Endothelial cell of umbilical vein (primary cell): ENCODE measurements around the gene ALDH7A1. TPM values are rescaled to one million over a fixed set of nuclear protein-coding genes. Genes with fewer than 3 reads are reported as not detected.

Experiments used
- BruUV-seq: library from RNA; stranded (reverse); fragments of 400-500 nt; replicated peaks from 2 replicates; lab custom pipeline; 2021; lab: Mats Ljungman, UMichigan
- CTCF ChIA-PET: fragments of 300-600, 350-600 bp; sonication (Branson Sonifier 250); formaldehyde crosslinking; loops from one replicate; lab custom pipeline; 2021; ENCODE audit warnings: antibody characterized with exemption, inconsistent platforms; lab: Charles Lee
- POLR2A ChIA-PET: fragments of 300-600, 350-600 bp; sonication (Branson Sonifier 250); formaldehyde crosslinking; loops from one replicate; lab custom pipeline; 2021; ENCODE audit warnings: antibody characterized with exemption, inconsistent platforms; lab: Charles Lee
- DNase-seq: peaks from one replicate; pipeline ENCODE4 v3.0.0-alpha.2; 2011; ENCODE audit warnings: low read depth, low spot score
- FAIRE-seq: peaks from 2 replicates; lab custom pipeline; 2011; peaks lifted over from hg19 to GRCh38; lab: Jason Lieb, UNC
- H2AFZ ChIP-seq: 2 replicates; pipeline ENCODE4 v1.6.0; 2012; ENCODE audit warnings: low read depth, low read length, control low read depth, inconsistent platforms
- H3K27ac ChIP-seq: 2 replicates; pipeline ENCODE4 v1.5.1; 2011; ENCODE audit warnings: low read depth, mild to moderate bottlenecking, control low read depth, low read length, moderate library complexity; ENCODE audit not compliant: insufficient read depth
- H3K27me3 ChIP-seq, 2 experiments: 2 replicates each; pipeline versions ENCODE4 v1.6.0 to v1.6.1; 2011; ENCODE audit warnings: low read length in 2 of 2, mixed read lengths in 1 of 2; ENCODE audit not compliant: control insufficient read depth in 2 of 2, insufficient read depth in 2 of 2
- H3K36me3 ChIP-seq, 2 experiments: 2 replicates in 1 of 2; 3 replicates in 1 of 2; pipeline ENCODE4 v1.5.1; 2011; ENCODE audit warnings: low read length in 2 of 2, mild to moderate bottlenecking in 1 of 2, moderate library complexity in 1 of 2; ENCODE audit not compliant: control insufficient read depth in 2 of 2, insufficient read depth in 2 of 2; ENCODE audit errors: extremely low read depth in 1 of 2
- H3K4me1 ChIP-seq: 3 replicates; pipeline ENCODE4 v1.5.1; 2011; ENCODE audit warnings: mild to moderate bottlenecking, low read length; ENCODE audit not compliant: control insufficient read depth, insufficient read depth; ENCODE audit errors: extremely low read depth
- H3K4me2 ChIP-seq: 2 replicates; pipeline ENCODE4 v1.6.1; 2011; ENCODE audit warnings: low read length, control low read depth, mixed read lengths; ENCODE audit not compliant: insufficient read depth
- H3K4me3 ChIP-seq, 3 experiments: fragments of 200-600 bp in 1 of 3; sonication (generic), shearing (Covaris generic) in 1 of 3; replicated peaks in 1 of 3; 2 replicates each; pipeline ENCODE4 v1.5.1; 2011 to 2016; ENCODE audit warnings: control low read depth in 3 of 3, low read length in 3 of 3, mild to moderate bottlenecking in 2 of 3, inconsistent platforms in 1 of 3, low read depth in 1 of 3, moderate library complexity in 1 of 3; ENCODE audit not compliant: insufficient read depth in 1 of 3
- H3K79me2 ChIP-seq: 2 replicates; pipeline ENCODE4 v1.6.0; 2012; ENCODE audit warnings: low read length, inconsistent platforms; ENCODE audit not compliant: control insufficient read depth, insufficient read depth
- H3K9ac ChIP-seq: replicated peaks from 2 replicates; pipeline ENCODE3; 2011; ENCODE audit warnings: low read length, control low read depth; ENCODE audit not compliant: insufficient read depth; ENCODE audit errors: extremely low read depth
- H3K9me1 ChIP-seq: replicated peaks from 3 replicates; pipeline ENCODE4 v1.6.0; 2011; ENCODE audit warnings: mild to moderate bottlenecking, low read length; ENCODE audit not compliant: control insufficient read depth, insufficient read depth; ENCODE audit errors: extremely low read depth
- H3K9me3 ChIP-seq: replicated peaks from 2 replicates; pipeline ENCODE4 v1.5.1; 2012; ENCODE audit warnings: low read length, inconsistent platforms; ENCODE audit not compliant: control insufficient read depth, insufficient read depth
- H4K20me1 ChIP-seq: replicated peaks from 2 replicates; pipeline ENCODE3; 2011; ENCODE audit warnings: mild to moderate bottlenecking, low read length; ENCODE audit not compliant: control insufficient read depth, insufficient read depth; ENCODE audit errors: extremely low read depth
- EZH2 ChIP-seq: IDR thresholded peaks from 2 replicates; pipeline ENCODE4 v1.6.1; 2012; ENCODE audit warnings: borderline replicate concordance, low read depth, mild to moderate bottlenecking, moderate library complexity, low read length, inconsistent platforms; ENCODE audit not compliant: severe bottlenecking
- FOS ChIP-seq: IDR thresholded peaks from 2 replicates; pipeline ENCODE4 v1.6.1; 2011; ENCODE audit warnings: mild to moderate bottlenecking, low read length, moderate library complexity, borderline replicate concordance; ENCODE audit not compliant: insufficient read depth
- GATA2 ChIP-seq: IDR thresholded peaks from 2 replicates; pipeline ENCODE4 v1.7.0; 2011; ENCODE audit warnings: low read depth, mild to moderate bottlenecking, moderate library complexity, mixed read lengths, low read length; ENCODE audit not compliant: insufficient read length, insufficient read depth
- JUN ChIP-seq: IDR thresholded peaks from 2 replicates; pipeline ENCODE4 v1.6.1; 2011; ENCODE audit warnings: borderline replicate concordance, low read depth; ENCODE audit not compliant: insufficient read length, insufficient read depth
- MYC ChIP-seq: IDR thresholded peaks from one replicate; pipeline ENCODE4 v1.6.1; 2011; ENCODE audit warnings: mild to moderate bottlenecking, low read depth, low read length
- POLR2A ChIP-seq: IDR thresholded peaks from 2 replicates; pipeline ENCODE4 v1.6.1; 2012; ENCODE audit warnings: low read depth, mild to moderate bottlenecking, control low read depth, low read length
- POLR2AphosphoS5 ChIP-seq: IDR thresholded peaks from 2 replicates; pipeline ENCODE4 v1.6.1; 2012; ENCODE audit warnings: low read depth, mild to moderate bottlenecking, control low read depth, low read length, moderate library complexity; ENCODE audit not compliant: insufficient read depth
- dilution Hi-C: fragments of 300-500 bp; cut with MboI; formaldehyde crosslinking; loops from one replicate; pipeline ENCODE4 v1.15.0; 2019; ENCODE audit warnings: low sequenced_read_pairs; ENCODE audit not compliant: extremely low pct_ligation_motif_present
- intact Hi-C: fragments of 100-400 bp; cut with micrococcal nuclease; formaldehyde crosslinking; loops from one replicate; pipeline ENCODE4 v1.10.0; 2022
- polyA plus RNA-seq, 4 experiments: library from polyadenylated mRNA; depleted of rRNA in 3 of 4; stranded (reverse) in 3 of 4; unstranded in 1 of 4; fragments of >200 nt; gene quantifications; 2 replicates each; pipeline versions ENCODE4 v1.2.1 to v1.2.3, GENCODE V29; 2011 to 2012; ENCODE audit warnings: missing spikeins in 1 of 4
- total RNA-seq: library from RNA; stranded (reverse); gene quantifications from 2 replicates; pipeline ENCODE4 v1.2.3, GENCODE V29; 2021
- TF ChIP-seq, protein P1 (sequence below), 2 donors: IDR thresholded peaks; 1 replicate in 1 of 2; 2 replicates in 1 of 2; pipeline ENCODE4 v1.5.1; 2011; ENCODE audit warnings: low read length in 2 of 2, mild to moderate bottlenecking in 2 of 2, moderate library complexity in 2 of 2, control low read depth in 1 of 2, inconsistent platforms in 1 of 2, low read depth in 1 of 2; ENCODE audit not compliant: insufficient read depth in 1 of 2; ENCODE audit errors: extremely low read depth in 1 of 2
- TF ChIP-seq, protein P2 (sequence below): IDR thresholded peaks from 2 replicates; pipeline ENCODE4 v1.6.1; 2011; ENCODE audit not compliant: insufficient read depth, insufficient read length

ALDH7A1 gene
- total and polyA plus RNA-seq, 2 donors (not counting 3 experiments of a cell fraction or from before 2014, with no cell fraction given) = 43.6 to 103 TPM

DNA sequence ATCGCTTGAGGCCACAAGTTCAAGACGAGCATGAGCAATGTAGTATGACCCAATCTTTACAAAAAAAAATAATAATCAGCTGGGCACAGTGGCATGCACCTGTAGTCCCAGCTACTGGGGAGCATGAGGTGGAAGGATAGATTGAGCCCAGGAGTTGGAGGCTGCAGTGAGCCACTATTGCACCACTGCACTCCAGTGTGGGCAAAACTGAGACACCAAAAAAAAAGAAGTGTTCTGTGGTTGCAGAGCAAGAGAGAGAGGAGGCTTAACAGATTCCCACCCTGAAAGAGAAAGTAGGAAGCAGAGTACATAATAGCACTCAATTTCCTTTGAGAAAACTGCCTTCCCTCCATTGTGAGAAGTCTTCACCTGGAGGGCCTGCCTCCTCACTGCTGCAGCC, 52.6 kb downstream of the ALDH7A1 start:
- TF ChIP-seq, protein P1, sequence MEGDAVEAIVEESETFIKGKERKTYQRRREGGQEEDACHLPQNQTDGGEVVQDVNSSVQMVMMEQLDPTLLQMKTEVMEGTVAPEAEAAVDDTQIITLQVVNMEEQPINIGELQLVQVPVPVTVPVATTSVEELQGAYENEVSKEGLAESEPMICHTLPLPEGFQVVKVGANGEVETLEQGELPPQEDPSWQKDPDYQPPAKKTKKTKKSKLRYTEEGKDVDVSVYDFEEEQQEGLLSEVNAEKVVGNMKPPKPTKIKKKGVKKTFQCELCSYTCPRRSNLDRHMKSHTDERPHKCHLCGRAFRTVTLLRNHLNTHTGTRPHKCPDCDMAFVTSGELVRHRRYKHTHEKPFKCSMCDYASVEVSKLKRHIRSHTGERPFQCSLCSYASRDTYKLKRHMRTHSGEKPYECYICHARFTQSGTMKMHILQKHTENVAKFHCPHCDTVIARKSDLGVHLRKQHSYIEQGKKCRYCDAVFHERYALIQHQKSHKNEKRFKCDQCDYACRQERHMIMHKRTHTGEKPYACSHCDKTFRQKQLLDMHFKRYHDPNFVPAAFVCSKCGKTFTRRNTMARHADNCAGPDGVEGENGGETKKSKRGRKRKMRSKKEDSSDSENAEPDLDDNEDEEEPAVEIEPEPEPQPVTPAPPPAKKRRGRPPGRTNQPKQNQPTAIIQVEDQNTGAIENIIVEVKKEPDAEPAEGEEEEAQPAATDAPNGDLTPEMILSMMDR (IDR thresholded peaks at IDR 0.05; ENCODE audit: extremely low read depth in 1 of 2, insufficient read depth in 1 of 2, low read depth in 1 of 2, low read length in 2 of 2) = no peak
- TF ChIP-seq FOS (no peak), GATA2 (no peak), POLR2A (no peak), JUN (no peak), MYC (no peak), POLR2AphosphoS5 (no peak), EZH2 (no peak)
- TF ChIP-seq, protein P2, sequence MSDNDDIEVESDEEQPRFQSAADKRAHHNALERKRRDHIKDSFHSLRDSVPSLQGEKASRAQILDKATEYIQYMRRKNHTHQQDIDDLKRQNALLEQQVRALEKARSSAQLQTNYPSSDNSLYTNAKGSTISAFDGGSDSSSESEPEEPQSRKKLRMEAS = no peak
- Histone ChIP-seq H3K4me3 (no peak overlapping the region), H3K4me2 (no peak overlapping the region), H3K9me3 (no peaks in the 10 kb centered on the region), H3K79me2 (no peaks in the 10 kb centered on the region), H3K27ac (no peak overlapping the region), H3K36me3 (peaks cover 0 to 13% of the 10 kb centered on the region in 2 experiments), H3K9ac (no peak overlapping the region), H3K4me1 (no peaks in the 10 kb centered on the region), H3K9me1 (no peaks in the 10 kb centered on the region), H3K27me3 (no peaks in the 10 kb centered on the region), H2AFZ (no peak overlapping the region), H4K20me1 (no peaks in the 10 kb centered on the region)
- no peak for FAIRE-seq
- BruUV-seq = no TSS peak
- CTCF ChIA-PET = interaction anchor here (0.9 to 7.6 kb wide), 6 partner anchors 52 to 205 kb away, joined by 3 to 128 read pairs (median 12); partner anchors contain the start of gene ALDH7A1
- POLR2A ChIA-PET = no interaction called here
- no peak for DNase-seq
- dilution Hi-C loops = loop anchor here (25.0 kb wide), 1 partner anchor 205 kb away; no protein-coding TSS in a partner anchor
- intact Hi-C loops = no loop called here
